ENCODE results near the gene SPATA45.

DNA sequence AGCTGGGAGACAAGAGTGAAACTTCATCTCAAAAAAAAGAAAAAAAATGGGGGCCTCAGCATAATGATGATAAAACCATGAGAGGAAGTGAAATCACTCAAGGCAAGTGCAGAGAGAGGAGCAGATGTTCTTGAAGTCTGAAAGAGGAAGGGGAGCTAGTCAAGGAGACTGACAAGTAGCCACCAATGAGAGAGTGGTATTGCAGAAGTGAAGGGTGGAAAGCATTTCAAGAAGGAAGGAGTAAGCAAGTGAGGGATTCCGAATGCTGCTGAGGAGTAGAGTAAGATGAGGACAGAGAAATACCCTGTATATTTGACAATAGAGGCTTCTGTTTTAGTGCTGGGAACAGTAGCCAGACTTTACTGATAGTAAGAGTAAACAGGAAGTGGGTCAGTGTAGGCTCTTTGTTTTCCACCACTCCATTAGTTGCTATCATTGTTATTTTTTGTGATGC is 52.9 kb downstream of the SPATA45 start:
- TF ChIP-seq YY1 (IDR thresholded peaks at IDR 0.05; ENCODE audit: insufficient read depth, insufficient read length) (no peak), SUZ12 (IDR thresholded peaks at IDR 0.05; ENCODE audit: extremely low read depth, insufficient read depth, insufficient read length) (no peak)

Measured in NT2/D1 (cell line).